ENCODE results near the gene RNFT1.
"Not testable (repeated sequence)": the region's sequence is repeated elsewhere in the genome, so short reads cannot be mapped to it uniquely, and the experiment has no call there.

- not testable (repeated sequence) for TF ChIP-seq ARNT (IDR thresholded peaks at IDR 0.05); SP1 (IDR thresholded peaks at IDR 0.05); NFRKB (IDR thresholded peaks at IDR 0.05); BHLHE40 (IDR thresholded peaks at IDR 0.05; ENCODE audit: borderline replicate concordance); PKNOX1 (IDR thresholded peaks at IDR 0.05); SUZ12 (IDR thresholded peaks at IDR 0.05); FOXA1 (IDR thresholded peaks at IDR 0.05)
Observed at GRCh38 chr17:60004561-60004960, 40.0 kb upstream of the RNFT1 start.
